GM12864 (cell line): ENCODE results near the gene PRAME.
"Not testable (repeated sequence)": the region's sequence is repeated elsewhere in the genome, so short reads cannot be mapped to it uniquely, and the experiment has no call there.

Source experiments
- DNase-seq: peaks from one replicate; pipeline ENCODE4 v3.0.0-alpha.2; 2011; ENCODE audit warnings: low read depth
- H3K4me3 ChIP-seq: 2 replicates; pipeline ENCODE4 v1.5.1; 2011; ENCODE audit warnings: mild to moderate bottlenecking, low read depth, low read length, control low read depth
- TF ChIP-seq, protein P1 (sequence below): IDR thresholded peaks from 2 replicates; pipeline ENCODE4 v1.5.1; 2011; ENCODE audit warnings: low read depth, mild to moderate bottlenecking, moderate library complexity, low read length, control low read depth, inconsistent platforms; ENCODE audit errors: missing control alignments

The PRAME gene

DNA sequence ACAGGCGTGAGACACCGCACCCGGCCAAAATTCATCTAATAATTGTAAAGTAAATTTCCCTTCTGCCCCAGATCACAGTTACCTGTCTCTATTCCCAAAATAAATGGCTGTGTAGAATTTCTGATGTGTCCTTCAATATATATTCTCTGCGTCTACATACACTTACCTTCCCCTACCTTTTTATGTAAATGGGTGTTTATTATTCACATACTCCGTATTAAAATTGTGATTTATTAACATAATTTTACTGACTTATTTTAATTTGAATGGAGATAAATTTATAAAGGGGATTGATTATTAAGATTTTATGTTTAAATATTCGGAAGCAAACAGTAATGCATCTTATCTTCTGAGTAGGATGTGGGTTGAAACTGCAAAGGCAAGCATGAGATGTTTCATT, 22.6 kb downstream of the PRAME start:
- no peak overlapping the region for H3K4me3 ChIP-seq
- TF ChIP-seq, protein P1, sequence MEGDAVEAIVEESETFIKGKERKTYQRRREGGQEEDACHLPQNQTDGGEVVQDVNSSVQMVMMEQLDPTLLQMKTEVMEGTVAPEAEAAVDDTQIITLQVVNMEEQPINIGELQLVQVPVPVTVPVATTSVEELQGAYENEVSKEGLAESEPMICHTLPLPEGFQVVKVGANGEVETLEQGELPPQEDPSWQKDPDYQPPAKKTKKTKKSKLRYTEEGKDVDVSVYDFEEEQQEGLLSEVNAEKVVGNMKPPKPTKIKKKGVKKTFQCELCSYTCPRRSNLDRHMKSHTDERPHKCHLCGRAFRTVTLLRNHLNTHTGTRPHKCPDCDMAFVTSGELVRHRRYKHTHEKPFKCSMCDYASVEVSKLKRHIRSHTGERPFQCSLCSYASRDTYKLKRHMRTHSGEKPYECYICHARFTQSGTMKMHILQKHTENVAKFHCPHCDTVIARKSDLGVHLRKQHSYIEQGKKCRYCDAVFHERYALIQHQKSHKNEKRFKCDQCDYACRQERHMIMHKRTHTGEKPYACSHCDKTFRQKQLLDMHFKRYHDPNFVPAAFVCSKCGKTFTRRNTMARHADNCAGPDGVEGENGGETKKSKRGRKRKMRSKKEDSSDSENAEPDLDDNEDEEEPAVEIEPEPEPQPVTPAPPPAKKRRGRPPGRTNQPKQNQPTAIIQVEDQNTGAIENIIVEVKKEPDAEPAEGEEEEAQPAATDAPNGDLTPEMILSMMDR: no peak
- DNase-seq: no peak

DNA sequence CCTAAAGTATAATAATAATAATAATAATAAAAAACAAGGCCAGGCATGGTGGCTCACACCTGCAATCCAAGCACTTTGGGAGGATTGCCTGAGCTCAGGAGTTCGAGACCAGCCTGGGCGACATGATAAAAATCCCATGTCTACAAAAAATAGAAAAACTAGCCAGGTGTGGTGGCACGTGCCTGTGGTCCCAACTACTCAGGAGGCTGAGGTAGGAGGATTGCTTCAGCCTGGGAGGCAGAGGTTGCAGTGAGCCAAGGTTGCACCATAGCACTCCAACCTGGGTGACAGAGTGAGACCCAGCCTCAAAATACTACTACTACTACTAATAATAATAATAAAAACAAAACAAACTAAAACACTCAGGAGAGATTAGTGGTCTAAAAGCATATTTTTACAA, 23.4 kb downstream of the PRAME start:
- TF ChIP-seq, protein P1: no peak
- H3K4me3 ChIP-seq: no peak overlapping the region
- DNase-seq: no peak

DNA sequence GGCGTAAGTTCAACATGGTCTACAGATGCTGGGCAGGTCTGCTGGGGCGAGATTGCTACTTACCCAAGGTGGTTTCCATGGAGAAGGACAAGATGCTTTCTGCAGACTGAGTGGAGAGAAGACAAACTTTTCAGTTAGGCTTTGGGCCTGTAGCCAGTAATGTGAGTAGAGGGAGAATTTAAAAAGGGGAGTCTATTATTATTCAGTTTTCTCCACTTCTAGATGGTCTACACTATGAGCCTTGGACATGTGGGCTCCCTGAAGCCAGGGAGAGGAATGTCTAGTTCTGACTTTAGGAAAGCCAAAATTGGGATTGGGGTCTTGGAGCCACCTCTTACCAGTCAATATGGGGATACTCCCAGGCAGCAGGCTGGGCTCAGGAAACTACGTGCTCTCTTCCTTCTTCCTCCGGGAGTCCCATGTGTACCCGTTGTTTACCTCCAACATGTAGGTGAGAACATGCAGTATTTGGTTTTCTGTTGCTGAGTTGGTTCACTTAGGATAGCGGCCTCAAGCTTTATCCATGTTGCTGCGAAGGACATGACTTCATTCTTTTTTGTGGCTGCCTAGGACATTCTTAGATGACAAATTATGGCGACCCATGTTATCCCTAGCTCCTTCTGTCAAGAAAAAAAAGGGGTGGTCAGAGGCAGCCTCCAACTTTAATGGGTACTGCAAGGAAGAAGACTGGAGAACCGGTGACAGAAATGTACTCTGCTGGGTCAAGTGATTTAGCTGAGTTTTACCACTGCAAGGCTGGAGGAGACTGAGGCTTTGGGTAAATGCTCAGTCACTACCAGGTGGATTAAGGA, 24.3 kb downstream of the PRAME start:
- TF ChIP-seq, protein P1: no peak
- H3K4me3 ChIP-seq: no peak overlapping the region
- DNase-seq: no peak

- no peak overlapping the region for H3K4me3 ChIP-seq
- DNase-seq: no peak
- TF ChIP-seq, protein P1: no peak
Observed at GRCh38 chr22:22533863-22534262, 25.2 kb downstream of the PRAME start.

DNA sequence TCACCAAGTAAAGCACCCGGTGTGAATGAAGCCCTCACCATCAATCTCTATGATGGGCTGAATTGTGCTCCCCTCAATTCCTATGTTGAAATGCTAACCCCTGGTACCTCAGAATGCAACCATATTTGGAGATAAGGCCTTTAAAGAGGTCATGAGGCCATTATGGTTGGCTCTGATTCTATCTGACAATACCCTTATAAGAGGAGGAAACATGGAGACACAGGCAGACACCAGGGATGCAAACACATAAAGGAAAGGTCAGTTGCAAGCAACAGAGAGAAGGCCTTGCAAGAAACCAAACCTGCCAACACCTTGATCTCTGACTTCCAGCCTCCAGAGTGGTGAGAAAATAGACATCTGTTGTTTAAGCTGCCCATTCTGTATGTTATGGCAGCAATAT, 25.6 kb downstream of the PRAME start:
- no peak for DNase-seq
- TF ChIP-seq, protein P1: no peak
- H3K4me3 ChIP-seq: no peak overlapping the region

DNA sequence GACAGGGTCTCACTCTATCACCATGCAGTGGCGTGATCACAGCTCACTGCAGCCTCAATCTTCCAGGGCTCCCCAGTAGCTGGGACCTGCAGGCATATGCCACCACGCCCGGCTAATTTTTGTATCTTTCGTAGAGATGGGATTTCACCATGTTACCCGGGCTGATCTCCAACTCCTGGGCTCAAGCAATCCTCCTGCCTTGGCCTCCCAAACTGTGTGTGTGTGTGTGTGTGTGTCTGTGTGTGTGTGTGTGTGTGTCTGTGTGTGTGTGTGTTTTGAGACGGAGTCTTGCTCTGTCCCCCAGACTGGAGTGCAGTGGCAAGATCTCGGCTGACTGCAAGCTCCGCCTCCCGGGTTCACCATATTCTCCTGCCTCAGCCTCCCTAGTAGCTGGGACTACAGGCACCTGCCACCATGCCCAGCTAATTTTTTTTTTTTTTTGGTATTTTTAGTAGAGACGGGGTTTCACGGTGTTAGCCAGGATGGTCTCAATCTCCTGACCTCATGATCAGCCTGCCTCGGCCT, 26.5 kb downstream of the PRAME start:
- not testable (repeated sequence) for H3K4me3 ChIP-seq, DNase-seq

GRCh38 chr22:22531770-22532546, 27.1 kb downstream of the PRAME start:
- no peak overlapping the region for H3K4me3 ChIP-seq
- no peak for DNase-seq
- TF ChIP-seq, protein P1: no peak
